Measurements from ENCODE around the gene OR8J3. TPM values are rescaled to one million over a fixed set of nuclear protein-coding genes. Genes with fewer than 3 reads are reported as not detected.
"Not testable (repeated sequence)": the region's sequence is repeated elsewhere in the genome, so short reads cannot be mapped to it uniquely, and the experiment has no call there.

Gene OR8J3
- total and polyA plus RNA-seq, 7 donors = not detected

- intact Hi-C loops (cut with DNase I) = no loop called here
- Histone ChIP-seq H3K27ac (no peak overlapping the region), H3K27me3 (ENCODE audit: insufficient read depth in 3 of 3, low read length in 2 of 3) (no peaks in the 10 kb centered on the region), H3K36me3 (ENCODE audit: insufficient read depth in 1 of 2, low read depth in 1 of 2) (no peaks in the 10 kb centered on the region), H3K4me3 (no peak overlapping the region), H3K4me1 (no peaks in the 10 kb centered on the region), H3K9me3 (no peaks in the 10 kb centered on the region)
- DNase-seq (no peak), ATAC-seq (no peak)
- no peak for TF ChIP-seq CTCF (IDR thresholded peaks at IDR 0.05)
- 57 to 65% (median 65%) methylated on average over 3 of the region's 3 CpGs for WGBS, 3 donors
These were observed 32.3 kb upstream of the OR8J3 start for GRCh38 chr11:56172256-56172830.

- Histone ChIP-seq H3K36me3 (ENCODE audit: insufficient read depth in 1 of 2, low read depth in 1 of 2) (no peaks in the 10 kb centered on the region), H3K4me1 (no peaks in the 10 kb centered on the region), H3K4me3 (no peak overlapping the region), H3K27me3 (ENCODE audit: insufficient read depth in 3 of 3, low read length in 2 of 3) (no peaks in the 10 kb centered on the region), H3K9me3 (no peaks in the 10 kb centered on the region), H3K27ac (no peak overlapping the region)
- intact Hi-C loops (cut with DNase I) = no loop called here
- DNase-seq = no peak
- ATAC-seq = no peak
- 35 to 63% (median 48%) methylated on average over 3 of the region's 3 CpGs for WGBS, 3 donors
- TF ChIP-seq CTCF (IDR thresholded peaks at IDR 0.05) = no peak
These were observed 23.8 kb upstream of the OR8J3 start for GRCh38 chr11:56163804-56164203.

GRCh38 chr11:56160217-56160616 is 20.2 kb upstream of the OR8J3 start, which contains the start of gene OR8K5:
TSS of gene OR8K5 (minus strand) at chr11:56160317. CDS start at chr11:56160317, 0 bp downstream.
- H3K36me3 ChIP-seq (ENCODE audit: insufficient read depth in 1 of 2, low read depth in 1 of 2) = no peaks in the 10 kb centered on the region
- WGBS, 3 donors = 70 to 74% (median 73%) methylated on average over 3 of the region's 3 CpGs
- no peak within 1 kb of the TSS for H3K27ac ChIP-seq
- intact Hi-C loops (cut with DNase I) = no loop called here
- no peaks in the 10 kb centered on the region for H3K27me3 ChIP-seq (ENCODE audit: insufficient read depth in 3 of 3, low read length in 2 of 3)
- no peak for DNase-seq
- TF ChIP-seq CTCF (IDR thresholded peaks at IDR 0.05) = no peak
- no peaks in the 10 kb centered on the region for H3K9me3 ChIP-seq
- no peaks in the 10 kb centered on the region for H3K4me1 ChIP-seq
- H3K4me3 ChIP-seq = no peak within 1 kb of the TSS
- no peak for ATAC-seq

- ATAC-seq (no peak), DNase-seq (no peak)
- WGBS, 3 donors = 86 to 94% (median 90%) methylated on average over 15 of the region's 15 CpGs
- intact Hi-C loops (cut with DNase I) = no loop called here
- no peak overlapping the region for H3K27ac ChIP-seq
- no peak for TF ChIP-seq CTCF (IDR thresholded peaks at IDR 0.05)
- H3K27me3 ChIP-seq (ENCODE audit: insufficient read depth in 3 of 3, low read length in 2 of 3) = no peaks in the 10 kb centered on the region
- H3K36me3 ChIP-seq (ENCODE audit: insufficient read depth in 1 of 2, low read depth in 1 of 2) = no peaks in the 10 kb centered on the region
- no peaks in the 10 kb centered on the region for H3K4me1 ChIP-seq
- no peak overlapping the region for H3K4me3 ChIP-seq
- H3K9me3 ChIP-seq = no peaks in the 10 kb centered on the region
These were observed 12.3 kb upstream of the OR8J3 start for GRCh38 chr11:56152333-56152732.

- Histone ChIP-seq H3K27me3 (ENCODE audit: insufficient read depth in 3 of 3, low read length in 2 of 3) (no peaks in the 10 kb centered on the region), H3K36me3 (ENCODE audit: insufficient read depth in 1 of 2, low read depth in 1 of 2) (no peaks in the 10 kb centered on the region), H3K27ac (no peak overlapping the region), H3K4me3 (no peak overlapping the region), H3K4me1 (no peaks in the 10 kb centered on the region), H3K9me3 (no peaks in the 10 kb centered on the region)
- DNase-seq = no peak
- TF ChIP-seq CTCF (IDR thresholded peaks at IDR 0.05) = no peak
- 59 to 63% (median 62%) methylated on average over 1 of the region's 1 CpG for WGBS, 3 donors
- ATAC-seq = no peak
- intact Hi-C loops (cut with DNase I) = no loop called here
These were observed 11.4 kb upstream of the OR8J3 start for GRCh38 chr11:56151376-56151775.

GRCh38 chr11:56143681-56144080 is 3.7 kb upstream of the OR8J3 start:
- H3K27me3 ChIP-seq (ENCODE audit: insufficient read depth in 3 of 3, low read length in 2 of 3); H3K4me1 ChIP-seq; DNase-seq; H3K36me3 ChIP-seq (ENCODE audit: insufficient read depth in 1 of 2, low read depth in 1 of 2); H3K9me3 ChIP-seq; H3K27ac ChIP-seq; ATAC-seq; H3K4me3 ChIP-seq; intact Hi-C loops (cut with DNase I): not testable (repeated sequence)
- WGBS, 3 donors = 89 to 98% (median 92%) methylated on average over 19 to 28 of the region's 30 CpGs

All from psoas muscle (tissue), 8 donors.